Suprapubic skin (tissue), 4 donors: ENCODE measurements around the gene C20orf141. TPM values are rescaled to one million over a fixed set of nuclear protein-coding genes. Genes with fewer than 3 reads are reported as not detected.
"Not testable (repeated sequence)": the region's sequence is repeated elsewhere in the genome, so short reads cannot be mapped to it uniquely, and the experiment has no call there.

Source experiments
- DNase-seq, 2 donors: peaks; one replicate each; pipeline ENCODE4 v3.0.0-alpha.2; 2019; ENCODE audit warnings: low spot score in 2 of 2
- H3K27ac ChIP-seq: fragments of 200-600 bp; sonication (generic); one replicate; pipeline ENCODE4 v1.5.1; 2019
- H3K27me3 ChIP-seq: fragments of 200-600 bp; sonication (generic); one replicate; pipeline ENCODE4 v1.5.1; 2019
- H3K36me3 ChIP-seq: fragments of 200-600 bp; sonication (generic); one replicate; pipeline ENCODE4 v1.5.1; 2019
- H3K4me1 ChIP-seq: fragments of 200-600 bp; sonication (generic); one replicate; pipeline ENCODE4 v1.5.1; 2019
- H3K4me3 ChIP-seq: fragments of 200-600 bp; sonication (generic); one replicate; pipeline ENCODE4 v1.5.1; 2019; ENCODE audit warnings: mild to moderate bottlenecking
- H3K9me3 ChIP-seq: fragments of 200-600 bp; sonication (generic); one replicate; pipeline ENCODE4 v1.5.1; 2019
- CTCF ChIP-seq, 2 donors: fragments of 200-600 bp in 1 of 2; fragments of 450-650 bp in 1 of 2; sonication (generic) in 1 of 2; IDR thresholded peaks; one replicate each; pipeline ENCODE4 v1.5.1; 2016 to 2019; ENCODE audit warnings: antibody characterized with exemption in 2 of 2, mild to moderate bottlenecking in 1 of 2, moderate library complexity in 1 of 2
- EP300 ChIP-seq: sonication (generic); formaldehyde crosslinking; IDR thresholded peaks from one replicate; pipeline ENCODE4 v1.6.1; 2017; ENCODE audit warnings: antibody characterized with exemption
- POLR2A ChIP-seq, 2 donors: fragments of 450-650 bp; IDR thresholded peaks; one replicate each; pipeline ENCODE4 v1.6.1; 2017; ENCODE audit warnings: antibody characterized with exemption in 2 of 2, mild to moderate bottlenecking in 2 of 2, moderate library complexity in 2 of 2
- POLR2AphosphoS5 ChIP-seq, 3 donors: sonication (generic); formaldehyde crosslinking; IDR thresholded peaks; one replicate each; pipeline ENCODE4 v1.6.1; 2017; ENCODE audit warnings: antibody characterized with exemption in 3 of 3
- WGBS: methylation state at CpG from one replicate; pipeline ENCODE4 v1.1.5; 2018; 5-methylcytosine and 5-hydroxymethylcytosine counted together
- total RNA-seq, 4 donors: library from RNA; depleted of rRNA; stranded (reverse); fragments of >200 nt; gene quantifications; one replicate each; pipeline ENCODE4 v1.1.0, GENCODE V29; 2016

Gene C20orf141
- total RNA-seq, 4 donors from 2014 or later = not detected

GRCh38 chr20:2806351-2806701 lies 8.5 kb upstream of the C20orf141 start:
- DNase-seq = no peak
- Histone ChIP-seq H3K4me3 (no peak overlapping the region), H3K27ac (no peak overlapping the region), H3K36me3 (no peaks in the 10 kb centered on the region), H3K9me3 (no peaks in the 10 kb centered on the region), H3K27me3 (peaks cover 74% of the 10 kb centered on the region), H3K4me1 (peaks cover 13% of the 10 kb centered on the region)
- WGBS = 55% methylated on average over 4 of the region's 4 CpGs
- TF ChIP-seq POLR2AphosphoS5 (IDR thresholded peaks at IDR 0.05) (no peak), CTCF (IDR thresholded peaks at IDR 0.05) (no peak), POLR2A (IDR thresholded peaks at IDR 0.05) (no peak), EP300 (no peak)

GRCh38 chr20:2807019-2807418 lies 7.8 kb upstream of the C20orf141 start:
- Histone ChIP-seq H3K27me3 (peaks cover 67% of the 10 kb centered on the region), H3K4me3 (no peak overlapping the region), H3K9me3 (no peaks in the 10 kb centered on the region), H3K4me1 (peaks cover 10% of the 10 kb centered on the region), H3K27ac (no peak overlapping the region), H3K36me3 (no peaks in the 10 kb centered on the region)
- WGBS = 83% methylated on average over 4 of the region's 4 CpGs
- peak in 1 of 2 donors; percentile 65 for DNase-seq
- TF ChIP-seq EP300 (no peak), POLR2A (IDR thresholded peaks at IDR 0.05) (no peak), POLR2AphosphoS5 (IDR thresholded peaks at IDR 0.05) (no peak), CTCF (IDR thresholded peaks at IDR 0.05) (no peak)

- DNase-seq = peak in 1 of 2 donors; percentile 28
- not testable (repeated sequence) for H3K4me1 ChIP-seq, H3K4me3 ChIP-seq, H3K36me3 ChIP-seq, H3K9me3 ChIP-seq, H3K27ac ChIP-seq
- 88% methylated on average over 9 of the region's 9 CpGs for WGBS
- peaks cover 60% of the 10 kb centered on the region for H3K27me3 ChIP-seq
Observed at GRCh38 chr20:2807929-2808328, 6.9 kb upstream of the C20orf141 start.

GRCh38 chr20:2809690-2810089 lies 5.1 kb upstream of the C20orf141 start:
- Histone ChIP-seq H3K27ac (no peak overlapping the region), H3K27me3 (peaks cover 42% of the 10 kb centered on the region), H3K9me3 (no peaks in the 10 kb centered on the region), H3K36me3 (no peaks in the 10 kb centered on the region), H3K4me3 (no peak overlapping the region), H3K4me1 (peaks cover 8% of the 10 kb centered on the region)
- DNase-seq = peak in 1 of 2 donors; percentile 40
- WGBS = 89% methylated on average over 10 of the region's 10 CpGs
- TF ChIP-seq POLR2AphosphoS5 (IDR thresholded peaks at IDR 0.05) (no peak), EP300 (no peak), POLR2A (IDR thresholded peaks at IDR 0.05) (no peak)

- H3K27ac ChIP-seq = no peak overlapping the region
- TF ChIP-seq CTCF (IDR thresholded peaks at IDR 0.05) (no peak), POLR2A (IDR thresholded peaks at IDR 0.05) (no peak), POLR2AphosphoS5 (IDR thresholded peaks at IDR 0.05) (no peak), EP300 (no peak)
- no peak overlapping the region for H3K4me3 ChIP-seq
- DNase-seq = no peak
- H3K9me3 ChIP-seq = no peaks in the 10 kb centered on the region
- WGBS = 91% methylated on average over 3 of the region's 3 CpGs
- H3K36me3 ChIP-seq = no peaks in the 10 kb centered on the region
- H3K27me3 ChIP-seq = peaks cover 24% of the 10 kb centered on the region
- H3K4me1 ChIP-seq = no peaks in the 10 kb centered on the region
Observed at GRCh38 chr20:2812189-2812588, 2.6 kb upstream of the C20orf141 start.

- 94% methylated on average over 1 of the region's 1 CpG for WGBS
- peaks cover 5% of the 10 kb centered on the region for H3K4me1 ChIP-seq
- no peak overlapping the region for H3K27ac ChIP-seq
- no peaks in the 10 kb centered on the region for H3K9me3 ChIP-seq
- peaks cover 22% of the 10 kb centered on the region for H3K27me3 ChIP-seq
- H3K36me3 ChIP-seq = no peaks in the 10 kb centered on the region
- no peak overlapping the region for H3K4me3 ChIP-seq
- TF ChIP-seq POLR2A (IDR thresholded peaks at IDR 0.05) = no peak
- TF ChIP-seq POLR2AphosphoS5 (IDR thresholded peaks at IDR 0.05) = no peak
- TF ChIP-seq EP300 = no peak
- no peak for TF ChIP-seq CTCF (IDR thresholded peaks at IDR 0.05)
- DNase-seq = no peak
Observed at GRCh38 chr20:2814076-2814475, 711 bp upstream of the C20orf141 start.
